Keratinocyte (primary cell): ENCODE results near the gene PHLPP1. TPM values are rescaled to one million over a fixed set of nuclear protein-coding genes. Genes with fewer than 3 reads are reported as not detected.

Experiments
- DNase-seq: peaks from one replicate; pipeline ENCODE4 v3.0.0-alpha.2; 2011; ENCODE audit warnings: low read depth, missing footprints, low spot score
- FAIRE-seq: peaks from 2 replicates; lab custom pipeline; 2011; peaks lifted over from hg19 to GRCh38; lab: Jason Lieb, UNC
- H2AFZ ChIP-seq: 2 replicates; pipeline ENCODE4 v1.6.0; 2012; ENCODE audit warnings: low read length, control low read depth, inconsistent platforms; ENCODE audit not compliant: control insufficient read depth
- H3K27ac ChIP-seq: 2 replicates; pipeline ENCODE4 v1.5.1; 2011; ENCODE audit warnings: low read length; ENCODE audit not compliant: control insufficient read depth, insufficient read depth
- H3K27me3 ChIP-seq: 3 replicates; pipeline ENCODE4 v1.6.0; 2011; ENCODE audit warnings: low read length; ENCODE audit not compliant: control insufficient read depth, insufficient read depth; ENCODE audit errors: extremely low read depth
- H3K36me3 ChIP-seq, 2 experiments: 2 replicates in 1 of 2; 3 replicates in 1 of 2; pipeline ENCODE4 v1.5.1; 2011; ENCODE audit warnings: low read length in 2 of 2, mild to moderate bottlenecking in 1 of 2; ENCODE audit not compliant: control insufficient read depth in 2 of 2, insufficient read depth in 2 of 2; ENCODE audit errors: extremely low read depth in 1 of 2
- H3K4me1 ChIP-seq: 3 replicates; pipeline ENCODE4 v1.5.1; 2011; ENCODE audit warnings: low read length; ENCODE audit not compliant: control insufficient read depth, insufficient read depth; ENCODE audit errors: extremely low read depth
- H3K4me2 ChIP-seq: 3 replicates; pipeline ENCODE4 v1.6.0; 2011; ENCODE audit warnings: low read depth, low read length; ENCODE audit not compliant: control insufficient read depth, insufficient read depth; ENCODE audit errors: extremely low read depth
- H3K4me3 ChIP-seq, 3 experiments: fragments of 200-600 bp in 1 of 3; sonication (generic) in 1 of 3; 2 replicates in 2 of 3; 3 replicates in 1 of 3; pipeline ENCODE4 v1.5.1; 2011 to 2016; ENCODE audit warnings: low read length in 3 of 3, mild to moderate bottlenecking in 3 of 3, control low read depth in 2 of 3, inconsistent platforms in 1 of 3, low read depth in 1 of 3, mixed read lengths in 1 of 3, mixed run types in 1 of 3, moderate library complexity in 1 of 3; ENCODE audit not compliant: control insufficient read depth in 2 of 3, insufficient read depth in 2 of 3; ENCODE audit errors: extremely low read depth in 1 of 3
- H3K79me2 ChIP-seq: 2 replicates; pipeline ENCODE4 v1.6.0; 2012; ENCODE audit warnings: low read length; ENCODE audit not compliant: control insufficient read depth, insufficient read depth
- H3K9ac ChIP-seq: 3 replicates; pipeline ENCODE4 v1.6.0; 2011; ENCODE audit warnings: low read length; ENCODE audit not compliant: control insufficient read depth, insufficient read depth; ENCODE audit errors: extremely low read depth
- H3K9me1 ChIP-seq: 3 replicates; pipeline ENCODE4 v1.6.0; 2011; ENCODE audit warnings: low read length; ENCODE audit not compliant: control insufficient read depth, insufficient read depth; ENCODE audit errors: extremely low read depth
- H3K9me3 ChIP-seq: 2 replicates; pipeline ENCODE4 v1.5.1; 2012; ENCODE audit warnings: low read depth, low read length; ENCODE audit not compliant: control insufficient read depth
- H4K20me1 ChIP-seq: 3 replicates; pipeline ENCODE4 v1.6.0; 2011; ENCODE audit warnings: low read length; ENCODE audit not compliant: control insufficient read depth, insufficient read depth; ENCODE audit errors: extremely low read depth
- CTCF ChIP-seq, 3 experiments: IDR thresholded peaks in 1 of 3; conservative IDR thresholded peaks in 1 of 3; optimal IDR thresholded peaks in 1 of 3; 2 replicates in 2 of 3; 3 replicates in 1 of 3; pipeline versions ENCODE3 to v1.5.1; 2011; ENCODE audit warnings: low read length in 3 of 3, mild to moderate bottlenecking in 3 of 3, moderate library complexity in 2 of 3, control low read depth in 1 of 3, inconsistent platforms in 1 of 3; ENCODE audit not compliant: insufficient read depth in 2 of 3; ENCODE audit errors: extremely low read depth in 1 of 3
- EZH2 ChIP-seq: IDR thresholded peaks from one replicate; pipeline ENCODE4 v1.6.1; 2012; ENCODE audit warnings: inconsistent platforms, mild to moderate bottlenecking, low read length, moderate library complexity
- dilution Hi-C: fragments of 300-500 bp; cut with MboI; formaldehyde crosslinking; loops from one replicate; pipeline ENCODE4 v1.7.0; 2020; ENCODE audit warnings: low sequenced_read_pairs; ENCODE audit not compliant: extremely low pct_ligation_motif_present
- polyA plus RNA-seq, 5 experiments: library from polyadenylated mRNA; depleted of rRNA in 3 of 5; stranded (reverse) in 3 of 5; stranded (forward) in 1 of 5; unstranded in 1 of 5; fragments of >200 nt; gene quantifications; 1 replicate in 1 of 5; 2 replicates in 3 of 5; 3 replicates in 1 of 5; pipeline versions ENCODE4 v1.2.1 to v1.2.3, GENCODE V29; 2011 to 2012; ENCODE audit warnings: missing spikeins in 2 of 5, low read depth in 1 of 5, low replicate concordance in 1 of 5

The PHLPP1 gene
- polyA plus RNA-seq, 1 donor (not counting 4 experiments of a cell fraction or from before 2014, with no cell fraction given): 8.4 TPM

- no peak for TF ChIP-seq EZH2
- TF ChIP-seq CTCF (optimal IDR thresholded peaks at IDR 0.05 in 1 of 3, IDR thresholded peaks at IDR 0.05 in 1 of 3, conservative IDR thresholded peaks at IDR 0.05 in 1 of 3; ENCODE audit: extremely low read depth in 1 of 3, insufficient read depth in 2 of 3, low read length in 3 of 3): no peak
- H3K9ac ChIP-seq: no peak overlapping the region
- no peaks in the 10 kb centered on the region for H3K27me3 ChIP-seq
- H3K27ac ChIP-seq: no peak overlapping the region
- peaks cover 5 to 17% of the 10 kb centered on the region in 2 experiments for H3K36me3 ChIP-seq
- H3K4me2 ChIP-seq: no peak overlapping the region
- H2AFZ ChIP-seq: no peak overlapping the region
- dilution Hi-C loops: no loop called here
- H3K79me2 ChIP-seq: no peaks in the 10 kb centered on the region
- H4K20me1 ChIP-seq: no peaks in the 10 kb centered on the region
- H3K9me3 ChIP-seq: no peaks in the 10 kb centered on the region
- no peak for FAIRE-seq
- peaks cover 10% of the 10 kb centered on the region for H3K4me1 ChIP-seq
- DNase-seq: no peak
- H3K4me3 ChIP-seq: no peak overlapping the region
- no peaks in the 10 kb centered on the region for H3K9me1 ChIP-seq
Measured at GRCh38 chr18:62974388-62974787, 259.0 kb downstream of the PHLPP1 start.

- H2AFZ ChIP-seq: no peak overlapping the region
- H3K4me1 ChIP-seq: peaks cover 10% of the 10 kb centered on the region
- no peak overlapping the region for H3K4me3 ChIP-seq
- dilution Hi-C loops: no loop called here
- H4K20me1 ChIP-seq: no peaks in the 10 kb centered on the region
- TF ChIP-seq CTCF (optimal IDR thresholded peaks at IDR 0.05 in 1 of 3, IDR thresholded peaks at IDR 0.05 in 1 of 3, conservative IDR thresholded peaks at IDR 0.05 in 1 of 3; ENCODE audit: extremely low read depth in 1 of 3, insufficient read depth in 2 of 3, low read length in 3 of 3) (no peak), EZH2 (no peak)
- H3K4me2 ChIP-seq: no peak overlapping the region
- no peaks in the 10 kb centered on the region for H3K27me3 ChIP-seq
- DNase-seq (no peak), FAIRE-seq (no peak)
- H3K36me3 ChIP-seq: peaks cover 5 to 17% of the 10 kb centered on the region in 2 experiments
- H3K9ac ChIP-seq: no peak overlapping the region
- H3K79me2 ChIP-seq: no peaks in the 10 kb centered on the region
- no peak overlapping the region for H3K27ac ChIP-seq
- no peaks in the 10 kb centered on the region for H3K9me3 ChIP-seq
- no peaks in the 10 kb centered on the region for H3K9me1 ChIP-seq
Measured at GRCh38 chr18:62974928-62975675, 259.8 kb downstream of the PHLPP1 start.
